SKM-1 (cell line): ENCODE results near the gene CLEC3A.
"Not testable (repeated sequence)": the region's sequence is repeated elsewhere in the genome, so short reads cannot be mapped to it uniquely, and the experiment has no call there.

Experiments used
- DNase-seq: peaks from one replicate; lab custom pipeline; 2025; ENCODE audit not compliant: unreplicated experiment; lab: John Stamatoyannopoulos, UW

The CLEC3A gene

DNA sequence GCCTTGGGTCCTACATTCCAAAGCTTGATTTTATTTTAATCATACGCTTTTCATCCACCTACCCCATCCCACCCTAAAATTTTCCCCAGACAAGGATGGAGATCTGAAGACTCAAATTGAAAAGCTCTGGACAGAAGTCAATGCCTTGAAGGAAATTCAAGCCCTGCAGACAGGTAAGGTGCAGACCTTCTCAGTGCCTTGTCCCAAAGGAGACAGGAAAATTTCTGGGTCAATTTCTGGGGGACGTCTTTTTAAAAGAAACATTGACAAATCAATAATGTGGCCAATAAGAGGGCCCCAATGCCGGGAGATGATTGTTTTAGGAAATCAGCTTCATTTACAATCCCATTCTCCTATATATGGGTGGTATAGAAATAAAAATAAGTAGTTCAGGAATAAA is 5.7 kb downstream of the CLEC3A start:
- DNase-seq = no peak

DNA sequence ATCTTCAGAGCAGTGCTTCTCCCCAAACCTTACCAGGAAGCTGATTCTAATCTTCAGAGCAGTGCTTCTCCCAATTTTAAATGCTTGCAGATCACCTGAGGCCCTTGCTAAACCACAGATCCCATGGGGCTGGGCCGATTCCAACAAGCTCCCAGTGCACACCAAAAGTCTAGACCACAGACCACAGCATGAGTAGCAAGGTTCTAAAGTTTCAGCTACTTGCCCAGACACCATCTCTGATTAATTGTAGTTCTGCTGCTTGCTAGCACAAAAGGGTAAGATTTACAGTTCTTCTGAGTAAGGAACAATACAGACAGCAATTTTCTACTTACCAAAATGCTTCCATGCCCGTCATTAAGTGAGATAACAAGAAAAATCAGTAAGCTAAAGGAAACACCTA is 12.2 kb downstream of the CLEC3A start:
- DNase-seq = no peak

DNA sequence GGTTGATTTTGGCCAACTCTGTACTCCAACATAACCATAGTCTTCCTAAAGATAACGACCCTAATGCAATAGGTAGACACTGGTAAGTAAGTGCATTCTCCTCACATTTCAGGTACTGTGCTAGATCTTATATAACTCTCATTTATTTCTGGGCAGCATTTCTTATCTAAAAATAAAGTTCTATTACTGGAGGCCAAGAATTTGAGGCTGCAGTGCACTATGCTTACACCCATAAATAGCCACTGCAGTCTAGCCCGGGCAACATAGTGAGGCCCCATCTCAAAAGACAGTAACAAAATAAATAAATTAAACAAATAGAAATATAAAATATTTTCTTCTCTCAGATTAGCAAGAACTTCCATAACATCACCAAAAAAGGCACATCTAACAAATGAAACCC is 12.7 kb downstream of the CLEC3A start:
- no peak for DNase-seq

DNA sequence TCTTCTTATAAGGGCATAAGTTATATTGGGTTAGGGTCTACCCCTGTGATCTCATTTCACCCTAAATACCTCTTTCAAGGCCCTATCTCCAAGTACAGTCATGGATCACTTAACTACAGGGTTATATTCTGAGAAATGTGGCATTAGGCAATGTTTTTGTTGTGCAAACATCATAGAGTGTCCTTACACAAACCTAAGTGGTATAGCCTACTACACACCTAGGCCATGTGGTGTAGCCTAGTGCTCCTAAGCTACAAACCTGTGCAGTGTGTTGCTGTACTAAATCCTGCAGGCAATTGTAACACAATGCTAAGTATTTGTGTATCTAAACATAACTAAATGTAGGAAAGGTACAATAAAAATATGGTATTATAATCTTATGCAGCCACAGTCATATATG is 18.0 kb downstream of the CLEC3A start:
- no peak for DNase-seq

DNA sequence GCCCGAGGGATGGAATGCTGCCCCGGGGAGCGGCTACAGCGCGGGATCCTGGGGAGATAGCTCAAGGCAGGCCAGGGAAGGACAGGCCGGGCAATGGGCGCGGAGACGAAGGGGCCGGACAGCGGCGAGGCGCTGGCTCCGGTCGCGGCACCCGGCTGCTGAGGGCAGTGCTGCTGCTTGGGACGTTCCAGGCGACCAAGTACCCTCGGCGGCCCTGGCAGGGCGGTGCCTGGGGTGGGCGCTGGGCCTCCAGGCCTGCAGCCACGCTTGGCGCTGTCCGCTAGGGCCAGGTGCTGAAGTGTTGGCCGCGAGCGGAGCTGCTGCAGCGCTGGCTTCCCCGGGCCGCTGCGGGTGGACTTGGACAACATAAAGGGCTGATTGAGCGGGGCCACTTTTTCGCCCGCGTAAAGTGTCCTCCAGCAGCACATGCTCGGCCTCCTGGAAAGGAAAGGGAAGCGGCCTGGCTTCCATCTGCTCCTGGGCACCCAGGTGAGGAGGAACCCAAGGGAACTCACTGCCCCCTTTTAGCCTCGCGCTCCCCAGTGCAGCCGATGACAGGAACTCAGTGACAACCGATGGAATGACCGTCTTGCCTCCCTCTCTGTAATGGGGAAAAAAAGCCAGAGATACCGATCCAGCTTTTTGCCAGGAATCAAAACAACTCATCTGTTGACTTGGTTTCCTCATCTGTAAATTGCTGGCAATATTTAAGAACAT is 23.7 kb downstream of the CLEC3A start:
- no peak for DNase-seq

DNA sequence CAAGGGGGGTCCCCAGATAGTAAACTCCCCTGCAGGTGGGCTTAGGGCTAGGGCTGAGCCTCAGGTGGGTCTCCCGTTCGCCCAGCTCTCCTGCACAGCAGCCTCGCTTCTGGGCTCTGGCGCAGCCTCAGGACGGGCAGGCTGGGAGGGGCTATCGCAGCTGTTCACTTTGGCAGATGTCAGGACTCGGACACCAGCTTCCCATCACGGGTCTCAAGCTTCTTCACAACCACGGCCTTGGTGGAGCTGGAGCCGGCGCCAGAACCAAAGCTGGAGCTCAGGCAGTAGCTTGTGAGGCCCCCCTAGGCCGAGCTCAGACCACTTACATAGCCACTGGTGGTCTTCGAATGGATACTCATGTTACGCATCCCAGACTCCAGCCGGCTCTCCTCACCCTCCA is 26.0 kb downstream of the CLEC3A start:
- DNase-seq = no peak

DNA sequence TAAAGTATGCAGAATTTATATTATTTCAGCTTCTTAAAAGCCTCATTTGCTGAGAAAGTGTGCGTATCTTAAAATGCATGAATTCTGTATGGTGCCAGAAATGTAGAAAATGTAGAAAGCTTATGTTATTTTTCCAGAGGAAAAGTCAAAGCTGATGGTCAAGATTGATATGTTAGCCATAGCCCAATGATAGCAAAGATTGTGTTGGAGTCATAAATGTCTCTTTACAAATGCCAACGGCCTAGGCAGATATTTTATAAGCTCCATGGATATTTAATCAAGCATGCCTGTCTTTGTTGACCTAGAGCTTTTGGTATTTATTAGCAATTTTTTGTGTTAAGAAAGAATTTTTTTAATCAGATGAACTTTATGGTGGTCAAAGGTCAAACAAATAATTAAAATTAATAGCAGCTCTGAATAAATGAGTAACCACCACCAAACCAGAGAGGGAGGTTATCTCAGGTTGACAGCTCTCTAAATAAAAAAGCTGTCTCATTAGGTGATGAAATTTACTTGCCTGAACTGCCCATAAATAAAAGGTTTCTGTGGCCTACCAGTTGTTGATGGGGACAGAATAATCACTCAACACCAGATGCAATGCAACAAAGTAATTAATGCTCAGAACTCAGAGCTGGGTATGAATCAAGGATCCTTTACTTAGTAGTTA is 28.5 kb downstream of the CLEC3A start:
- DNase-seq = no peak

DNA sequence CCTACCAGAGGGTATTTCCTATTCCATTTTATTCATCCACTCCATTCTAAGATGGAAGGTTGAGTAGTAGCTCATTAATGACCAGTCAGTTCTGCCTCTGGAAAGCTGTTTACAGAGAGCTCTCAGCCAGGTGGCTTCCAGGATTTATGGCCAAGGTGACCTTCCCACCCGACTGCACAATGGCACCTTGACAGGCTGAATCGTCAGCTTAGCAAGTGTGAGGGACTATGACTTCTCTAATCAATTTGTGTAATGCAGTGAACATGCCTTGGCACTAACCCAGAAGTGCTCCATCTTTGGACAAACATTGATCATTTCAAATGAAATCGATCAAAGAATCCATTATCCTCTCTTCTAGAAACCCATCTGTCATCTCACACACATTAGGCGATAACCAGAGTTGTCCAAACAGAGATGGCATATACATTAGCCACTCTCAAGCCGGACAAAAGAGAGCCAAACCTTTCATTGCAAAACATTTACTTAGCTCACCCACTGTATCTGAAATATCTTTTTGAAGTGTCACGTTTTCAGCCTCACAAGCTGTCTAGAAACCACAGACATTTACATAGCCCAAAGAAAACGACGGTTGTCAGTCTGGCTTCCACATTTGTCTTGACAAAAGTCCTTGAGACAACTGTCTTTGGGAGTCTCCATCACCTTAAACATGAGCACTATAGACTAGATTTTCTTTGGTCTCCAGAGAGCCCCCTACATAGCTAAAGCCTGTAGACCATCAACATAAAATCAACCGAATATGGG is 35.6 kb downstream of the CLEC3A start:
- DNase-seq = no peak

DNA sequence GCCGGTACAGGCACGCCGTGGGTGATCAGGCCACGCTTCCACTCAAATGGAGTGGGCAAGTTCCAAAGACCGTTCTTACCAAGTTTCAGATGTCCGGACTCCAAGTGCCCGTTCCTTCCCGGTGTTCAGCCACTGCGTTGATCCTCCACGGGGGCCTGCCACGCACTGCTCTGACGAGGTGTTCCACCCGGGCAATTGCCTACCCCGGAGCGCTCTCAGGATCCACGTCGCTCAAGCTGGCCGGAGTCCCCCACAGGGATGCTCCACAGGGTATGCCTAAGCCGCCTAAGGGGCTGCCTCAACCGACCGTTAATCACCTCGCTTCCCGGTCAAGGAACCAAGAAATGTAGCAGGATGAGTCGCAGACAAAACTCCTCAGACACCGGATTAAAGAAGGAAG is 37.5 kb downstream of the CLEC3A start:
- not testable (repeated sequence) for DNase-seq

DNA sequence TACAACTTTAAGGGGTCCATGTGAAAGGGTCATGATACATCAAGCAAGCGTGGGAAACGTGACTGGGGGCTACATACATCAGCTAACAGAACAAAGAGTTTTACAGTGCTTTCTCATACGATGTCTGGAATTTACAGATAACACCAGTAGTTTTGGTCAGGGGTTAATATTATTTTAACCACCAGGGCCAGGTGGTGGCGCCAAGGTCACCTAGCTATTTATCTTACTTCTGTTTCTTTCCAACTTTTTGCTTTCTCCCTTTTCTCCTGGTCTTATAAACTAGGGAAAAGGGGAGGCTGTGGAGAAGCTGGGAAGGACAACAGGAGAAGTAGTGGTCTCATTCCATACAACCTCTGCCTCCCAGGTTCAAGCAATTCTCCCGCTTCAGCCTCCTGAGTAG is 37.9 kb downstream of the CLEC3A start:
- DNase-seq = no peak

DNA sequence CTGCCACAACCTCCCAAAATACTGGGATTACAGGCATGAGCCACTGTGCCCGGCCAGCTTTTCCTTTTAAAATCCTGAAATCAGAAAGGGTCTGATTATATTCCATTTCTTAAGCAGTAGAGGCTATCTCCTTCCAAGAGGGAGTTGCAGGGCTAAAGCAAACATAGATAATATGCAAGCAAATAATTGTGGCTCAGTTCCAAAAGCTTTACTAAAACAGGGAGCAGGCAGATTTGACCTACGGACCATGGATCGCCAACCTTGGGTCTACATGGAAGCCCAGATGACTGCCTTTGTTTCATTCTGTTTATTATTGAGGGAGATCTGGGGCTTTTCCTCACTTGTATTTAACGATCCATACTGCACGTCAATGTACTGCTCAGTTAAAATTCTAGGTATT is 38.5 kb downstream of the CLEC3A start:
- DNase-seq = no peak

DNA sequence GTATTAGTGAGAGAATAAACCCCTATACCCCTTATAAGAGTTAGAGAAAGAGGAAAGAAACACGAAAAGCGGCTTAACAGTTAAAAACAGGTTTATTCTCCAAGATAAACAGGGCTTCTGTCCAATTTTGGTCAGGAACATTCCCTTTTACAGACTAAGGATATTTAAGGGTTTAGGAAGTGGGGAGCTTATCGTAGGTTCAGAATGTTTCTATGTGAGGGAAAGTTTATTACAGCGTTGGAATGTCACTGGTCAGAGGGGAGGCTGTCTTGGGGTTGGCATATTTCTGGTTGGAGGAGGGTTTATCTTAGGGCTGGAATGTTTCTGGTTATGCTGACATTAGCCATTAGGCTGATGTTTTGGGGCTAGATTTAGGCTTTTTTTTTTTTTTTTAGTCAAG is 43.0 kb downstream of the CLEC3A start:
- DNase-seq = no peak

DNA sequence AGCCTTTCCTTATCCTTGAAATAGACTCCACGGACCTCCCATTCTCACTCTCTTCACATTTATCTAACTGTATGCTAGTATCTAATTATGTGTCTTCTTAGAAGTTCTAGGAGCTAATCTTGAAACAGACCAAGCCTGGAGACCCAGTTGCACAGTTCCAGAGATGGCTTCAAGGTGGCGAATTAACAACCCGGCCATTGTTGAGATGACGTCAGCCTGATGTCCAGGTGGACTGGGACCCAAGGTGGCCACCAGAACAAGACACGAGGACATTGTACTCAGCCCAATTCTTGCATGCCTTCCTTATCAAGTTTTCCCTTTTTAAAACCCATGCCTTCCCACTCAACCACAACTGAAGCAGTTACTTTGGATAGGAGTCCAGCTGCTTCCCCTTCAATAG is 47.6 kb downstream of the CLEC3A start:
- DNase-seq = no peak

DNA sequence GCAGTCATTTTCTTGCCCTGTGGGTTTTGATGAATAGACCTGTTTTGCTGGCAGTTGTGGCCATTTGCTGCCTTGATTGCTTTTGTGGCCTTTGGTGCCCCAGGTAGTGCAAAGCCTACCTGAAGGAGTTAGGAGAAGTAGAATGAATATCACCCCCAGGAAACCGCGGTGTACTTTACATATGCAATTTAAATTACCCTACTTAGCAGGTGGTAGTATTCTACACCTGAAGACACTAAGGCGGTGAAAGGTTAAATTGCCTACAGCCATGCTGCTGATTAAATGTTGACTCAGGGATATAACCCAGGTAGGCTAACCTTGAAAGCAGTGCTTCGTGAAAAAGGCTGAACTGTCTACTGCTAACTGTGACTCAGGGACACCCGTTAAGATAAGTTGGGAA is 49.9 kb downstream of the CLEC3A start:
- DNase-seq = no peak

DNA sequence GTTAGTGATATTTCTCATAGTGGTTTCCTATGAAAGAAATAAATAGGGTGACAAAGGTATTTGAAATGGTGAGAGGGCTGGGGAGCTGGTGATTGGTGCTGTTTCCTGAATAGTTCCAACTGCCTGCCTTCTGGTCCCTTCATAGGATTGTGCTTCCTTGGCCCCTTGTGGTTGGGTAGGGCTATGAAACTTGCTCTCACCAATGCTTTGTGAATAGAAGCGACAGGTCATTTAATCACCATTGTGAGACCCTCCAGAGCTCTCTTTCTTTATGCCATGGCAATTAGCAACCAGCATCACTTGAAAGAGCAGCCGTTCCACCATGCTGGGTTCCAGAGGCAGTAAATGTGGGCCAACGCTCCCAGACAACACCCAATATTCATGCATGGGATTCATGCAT is 53.5 kb downstream of the CLEC3A start:
- DNase-seq = no peak

DNA sequence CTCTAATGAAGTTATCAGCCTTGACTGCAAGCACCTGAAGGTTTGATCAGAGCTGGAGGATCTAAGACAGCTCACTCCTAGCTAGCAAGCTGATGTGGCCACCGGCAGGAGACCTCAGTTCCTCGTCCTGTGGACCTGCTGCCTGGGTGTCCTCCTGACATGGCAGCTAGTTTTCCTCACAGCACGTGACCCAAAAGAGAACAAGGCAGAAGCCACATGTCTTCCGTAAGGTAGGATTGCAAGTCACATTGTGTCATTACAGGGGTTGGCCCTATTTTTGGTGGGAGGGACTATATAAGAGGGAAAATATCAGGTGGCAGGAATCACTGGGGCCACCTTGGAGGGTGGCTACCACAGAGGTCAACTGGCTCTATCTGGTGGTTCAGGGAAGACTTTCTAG is 59.0 kb downstream of the CLEC3A start:
- DNase-seq = no peak
